T-helper 17 cell (primary cell): ENCODE data around the gene CTNND1. TPM values are rescaled to one million over a fixed set of nuclear protein-coding genes. Genes with fewer than 3 reads are reported as not detected.

Source experiments
- ATAC-seq: fragments of 150-1000 bp; cut with Tn5 transposase; 2 replicates; pipeline ENCODE4 v1.10.0; 2021; ENCODE audit warnings: mild to moderate bottlenecking, moderate library complexity
- DNase-seq, 3 donors: peaks; one replicate each; pipeline versions ENCODE4 v3.0.0 to v3.0.0-alpha.2; 2020 to 2021
- H3K9me3 ChIP-seq: one replicate; pipeline ENCODE4 v1.7.0; 2013; ENCODE audit warnings: low read length, mild to moderate bottlenecking; ENCODE audit not compliant: control insufficient read depth, poor library complexity, severe bottlenecking
- H3K27ac Mint-ChIP-seq: one replicate; pipeline ENCODE4 v1.8.0; 2022; ENCODE audit warnings: mild to moderate bottlenecking, moderate library complexity, mixed read lengths
- H3K27me3 Mint-ChIP-seq: one replicate; pipeline ENCODE4 v1.8.0; 2022; ENCODE audit warnings: mixed read lengths
- H3K36me3 Mint-ChIP-seq: one replicate; pipeline ENCODE4 v1.8.0; 2022; ENCODE audit warnings: low read depth, mixed read lengths
- H3K4me1 Mint-ChIP-seq: one replicate; pipeline ENCODE4 v1.8.0; 2022; ENCODE audit warnings: mild to moderate bottlenecking, mixed read lengths
- H3K4me3 Mint-ChIP-seq: one replicate; pipeline ENCODE4 v1.8.0; 2022; ENCODE audit warnings: mild to moderate bottlenecking, moderate library complexity, mixed read lengths
- total RNA-seq, 4 donors: library from RNA in 2 of 4; stranded (reverse) in 2 of 4; gene quantifications; one replicate each; pipeline ENCODE4 v1.2.3 and lab custom pipeline; 2022 to 2026

The CTNND1 gene
- total RNA-seq, 2 donors from 2014 or later = 9.9 to 14.1 TPM

DNA sequence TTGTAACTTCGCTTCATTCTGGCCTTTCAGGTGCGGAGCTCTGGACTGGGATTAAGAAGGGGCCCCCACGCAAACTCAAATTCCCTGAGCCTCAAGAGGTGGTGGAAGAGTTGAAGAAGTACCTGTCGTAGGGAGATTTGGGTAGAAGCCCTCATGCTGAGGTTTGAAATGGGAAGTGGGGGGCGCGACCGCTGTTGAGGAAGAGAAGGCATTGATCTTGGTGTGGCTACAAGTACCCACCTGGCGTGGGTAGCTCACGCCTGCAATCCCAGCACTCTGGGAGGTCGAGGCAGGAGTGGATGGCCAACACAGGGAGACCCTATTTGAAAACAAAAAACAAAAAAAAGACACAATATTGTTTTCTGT, 19.5 kb upstream of the CTNND1 start:
- Mint-ChIP-seq H3K27ac (peak overlapping the region; percentile 97), H3K4me1 (peaks cover 24% of the 10 kb centered on the region), H3K4me3 (peak overlapping the region; percentile 98), H3K27me3 (no peaks in the 10 kb centered on the region), H3K36me3 (no peaks in the 10 kb centered on the region)
- DNase-seq = no peak
- H3K9me3 ChIP-seq = no peaks in the 10 kb centered on the region
- ATAC-seq = no peak

DNA sequence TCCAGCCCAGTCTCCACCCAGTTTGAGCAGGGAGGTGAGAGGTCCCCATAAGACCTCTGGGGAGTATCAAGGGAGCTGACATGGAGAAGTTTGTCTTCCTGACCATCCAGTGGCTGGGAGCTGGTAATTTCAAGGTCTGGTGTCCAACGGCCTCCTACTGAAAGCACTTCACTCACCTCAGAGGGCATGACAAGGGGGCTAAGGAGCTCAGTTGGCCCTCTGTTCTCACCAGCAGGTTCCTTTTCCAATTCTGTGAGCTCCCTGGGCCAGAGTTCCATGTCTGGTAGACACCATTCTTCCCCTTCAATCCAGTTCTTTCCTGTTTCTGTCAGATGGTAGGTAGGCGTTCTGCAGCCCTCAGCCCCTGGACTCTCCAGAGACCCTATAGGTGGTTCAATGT, 17.2 kb upstream of the CTNND1 start:
- no peaks in the 10 kb centered on the region for H3K9me3 ChIP-seq
- no peak for DNase-seq
- H3K27ac Mint-ChIP-seq = peak overlapping the region; percentile 3
- ATAC-seq = no peak
- no peaks in the 10 kb centered on the region for H3K27me3 Mint-ChIP-seq
- H3K36me3 Mint-ChIP-seq = peaks cover 2% of the 10 kb centered on the region
- no peak overlapping the region for H3K4me3 Mint-ChIP-seq
- peaks cover 27% of the 10 kb centered on the region for H3K4me1 Mint-ChIP-seq

DNA sequence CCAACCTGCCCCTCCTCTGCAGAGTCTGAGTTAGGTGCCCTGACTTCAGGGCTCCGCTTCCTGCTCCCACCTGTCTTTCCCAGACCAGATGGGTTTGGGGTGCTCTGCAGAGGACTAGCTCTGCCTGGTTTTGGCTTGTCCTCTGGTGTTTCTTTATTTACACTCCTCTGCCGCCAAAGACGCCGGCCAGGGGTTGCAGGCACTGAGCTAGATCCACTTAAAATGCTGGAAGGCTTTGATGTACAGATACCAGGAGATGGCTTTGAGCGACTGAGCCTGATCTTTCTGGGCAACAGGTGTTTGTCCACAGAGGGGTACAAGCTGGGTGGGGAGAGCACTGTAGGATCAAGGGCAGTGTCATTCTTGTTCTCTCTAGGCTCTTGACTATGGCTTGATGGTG, 16.4 kb upstream of the CTNND1 start:
- Mint-ChIP-seq H3K27me3 (no peaks in the 10 kb centered on the region), H3K4me1 (peaks cover 24% of the 10 kb centered on the region), H3K4me3 (no peak overlapping the region), H3K27ac (no peak overlapping the region), H3K36me3 (peaks cover 2% of the 10 kb centered on the region)
- no peaks in the 10 kb centered on the region for H3K9me3 ChIP-seq
- DNase-seq (no peak), ATAC-seq (no peak)

DNA sequence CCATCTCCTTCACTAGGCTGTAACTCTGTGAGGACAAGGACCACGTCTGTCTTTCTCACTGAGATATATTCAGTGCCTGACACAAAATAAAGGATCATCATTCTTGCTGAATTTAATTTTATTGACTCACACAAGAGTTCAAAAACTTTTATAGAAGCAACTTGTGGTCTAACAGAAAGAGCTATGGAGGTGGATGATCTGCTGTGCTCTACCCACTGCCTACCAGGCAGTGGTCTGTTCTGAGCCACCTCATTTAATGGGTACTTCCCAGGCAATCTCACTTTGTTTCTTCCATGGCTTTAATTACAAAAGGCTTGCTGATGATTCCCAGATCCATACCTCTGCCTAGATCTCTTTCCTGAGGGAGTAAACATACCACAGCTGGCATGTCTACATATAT, 14.7 kb upstream of the CTNND1 start:
- ATAC-seq = no peak

DNA sequence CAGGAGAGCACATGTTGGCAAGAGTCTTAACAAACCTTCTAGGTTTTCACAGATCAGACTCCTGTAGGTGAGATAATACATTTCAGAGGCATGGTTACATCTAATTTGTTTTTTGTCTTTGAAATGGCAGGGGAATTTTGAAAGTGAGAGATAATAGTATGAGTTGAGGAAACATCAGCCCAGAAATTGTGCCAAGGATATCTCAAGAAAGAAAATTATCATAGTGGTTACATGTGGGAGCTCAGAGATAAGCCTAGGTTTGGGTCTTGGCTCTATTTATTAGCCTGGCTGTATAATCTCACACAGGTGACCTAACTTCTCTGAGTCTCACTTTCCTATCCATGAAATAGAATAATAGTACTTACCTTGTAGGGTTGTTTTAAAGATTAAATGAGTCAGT, 10.4 kb upstream of the CTNND1 start:
- DNase-seq (no peak), ATAC-seq (no peak)
- Mint-ChIP-seq H3K27ac (peak overlapping the region; percentile 27), H3K4me3 (no peak overlapping the region), H3K27me3 (no peaks in the 10 kb centered on the region), H3K36me3 (peaks cover 2% of the 10 kb centered on the region), H3K4me1 (peaks cover 12% of the 10 kb centered on the region)
- no peaks in the 10 kb centered on the region for H3K9me3 ChIP-seq

More for the DNA sequence above, 14.7 kb upstream of the CTNND1 start:
- no peak for DNase-seq
- H3K9me3 ChIP-seq = no peaks in the 10 kb centered on the region
- peak overlapping the region; percentile 66 for H3K27ac Mint-ChIP-seq
- no peaks in the 10 kb centered on the region for H3K27me3 Mint-ChIP-seq
- no peak overlapping the region for H3K4me3 Mint-ChIP-seq
- H3K36me3 Mint-ChIP-seq = peaks cover 2% of the 10 kb centered on the region
- H3K4me1 Mint-ChIP-seq = peaks cover 22% of the 10 kb centered on the region

DNA sequence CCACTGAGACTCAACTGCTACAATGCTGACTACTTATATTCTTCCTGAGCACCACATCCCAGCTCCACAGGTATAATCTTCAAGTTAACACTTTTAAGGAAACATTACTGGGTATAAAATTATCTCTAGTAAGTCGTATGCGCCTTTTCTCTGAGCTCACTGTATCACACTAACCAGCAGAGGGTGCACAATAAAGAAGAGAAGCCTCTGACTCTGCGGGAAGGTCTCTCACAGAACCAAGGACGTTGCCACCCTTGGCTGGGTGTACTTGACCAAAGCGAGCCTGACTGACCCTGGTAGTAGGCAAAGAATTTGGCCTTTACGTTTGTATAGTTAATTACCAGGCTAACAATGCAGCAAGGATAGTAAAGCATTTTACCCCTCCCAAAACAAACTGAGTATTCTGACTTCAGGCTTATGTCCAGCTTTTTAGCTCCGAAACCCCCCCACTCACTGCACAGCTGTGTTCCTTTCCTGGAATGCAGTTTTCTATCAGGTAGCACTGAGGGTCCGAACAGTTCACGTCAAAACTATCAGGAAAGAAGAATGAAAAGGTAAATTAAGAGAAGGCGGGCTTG, 9.8 kb upstream of the CTNND1 start, which contains the start of gene BTBD18:
Gene BTBD18 (minus strand): TSS at position 144 of the 578 bp plus-strand sequence. CDS start 631 bp downstream, outside the sequence.
- no peak within 1 kb of the TSS for H3K4me3 Mint-ChIP-seq
- peak; percentile 50 for ATAC-seq
- H3K27ac Mint-ChIP-seq = peak within 1 kb of the TSS; percentile 27
- H3K4me1 Mint-ChIP-seq = peaks cover 12% of the 10 kb centered on the region
- no peak for DNase-seq
- no peaks in the 10 kb centered on the region for H3K9me3 ChIP-seq
- H3K36me3 Mint-ChIP-seq = peaks cover 2% of the 10 kb centered on the region
- no peaks in the 10 kb centered on the region for H3K27me3 Mint-ChIP-seq

DNA sequence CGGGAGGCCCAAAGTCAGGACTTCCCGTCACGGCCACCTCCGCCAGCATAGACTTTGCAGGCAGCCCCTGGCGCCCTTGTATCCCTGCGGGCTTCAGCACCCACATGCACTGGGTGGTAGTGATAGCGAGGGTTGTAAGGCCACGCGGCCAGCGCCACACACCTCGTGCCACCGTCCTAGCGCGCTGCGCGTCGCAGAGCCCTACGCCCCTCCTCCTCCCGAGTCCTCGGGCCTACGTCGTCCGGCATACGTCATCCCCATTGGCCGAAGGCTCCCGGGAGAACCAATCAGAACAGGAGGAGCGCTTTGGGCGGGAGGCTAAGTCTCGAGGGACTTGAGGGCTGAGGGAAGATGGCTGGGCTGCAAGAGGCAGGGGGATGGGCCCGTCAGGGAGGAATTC, 8.6 kb upstream of the CTNND1 start:
- H3K36me3 Mint-ChIP-seq = peaks cover 2% of the 10 kb centered on the region
- DNase-seq = no peak
- H3K9me3 ChIP-seq = no peaks in the 10 kb centered on the region
- no peak overlapping the region for H3K27ac Mint-ChIP-seq
- no peaks in the 10 kb centered on the region for H3K27me3 Mint-ChIP-seq
- no peak overlapping the region for H3K4me3 Mint-ChIP-seq
- ATAC-seq = no peak
- peaks cover 12% of the 10 kb centered on the region for H3K4me1 Mint-ChIP-seq

DNA sequence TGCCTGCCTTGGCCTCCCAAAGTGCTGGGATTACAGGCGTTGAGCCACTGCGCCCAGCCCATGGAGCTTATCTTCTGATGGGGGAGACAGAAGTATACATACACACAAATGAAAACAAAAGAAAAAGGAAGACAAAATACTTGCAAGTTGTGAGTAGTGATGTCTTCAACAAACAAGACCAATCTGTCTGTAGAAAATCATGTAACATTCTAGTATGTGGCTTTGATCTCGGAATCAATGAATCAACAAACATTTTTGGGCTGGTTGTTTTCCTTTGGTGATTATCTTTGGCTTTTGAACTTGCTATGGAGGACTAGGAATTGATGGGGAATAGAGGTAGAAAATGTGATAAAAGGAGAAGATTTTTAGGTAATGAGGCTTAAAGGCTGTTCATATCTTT, 3.4 kb upstream of the CTNND1 start:
- DNase-seq = no peak
- Mint-ChIP-seq H3K4me3 (no peak overlapping the region), H3K4me1 (peaks cover 9% of the 10 kb centered on the region), H3K27me3 (no peaks in the 10 kb centered on the region), H3K36me3 (no peaks in the 10 kb centered on the region), H3K27ac (no peak overlapping the region)
- no peak for ATAC-seq
- H3K9me3 ChIP-seq = no peaks in the 10 kb centered on the region

DNA sequence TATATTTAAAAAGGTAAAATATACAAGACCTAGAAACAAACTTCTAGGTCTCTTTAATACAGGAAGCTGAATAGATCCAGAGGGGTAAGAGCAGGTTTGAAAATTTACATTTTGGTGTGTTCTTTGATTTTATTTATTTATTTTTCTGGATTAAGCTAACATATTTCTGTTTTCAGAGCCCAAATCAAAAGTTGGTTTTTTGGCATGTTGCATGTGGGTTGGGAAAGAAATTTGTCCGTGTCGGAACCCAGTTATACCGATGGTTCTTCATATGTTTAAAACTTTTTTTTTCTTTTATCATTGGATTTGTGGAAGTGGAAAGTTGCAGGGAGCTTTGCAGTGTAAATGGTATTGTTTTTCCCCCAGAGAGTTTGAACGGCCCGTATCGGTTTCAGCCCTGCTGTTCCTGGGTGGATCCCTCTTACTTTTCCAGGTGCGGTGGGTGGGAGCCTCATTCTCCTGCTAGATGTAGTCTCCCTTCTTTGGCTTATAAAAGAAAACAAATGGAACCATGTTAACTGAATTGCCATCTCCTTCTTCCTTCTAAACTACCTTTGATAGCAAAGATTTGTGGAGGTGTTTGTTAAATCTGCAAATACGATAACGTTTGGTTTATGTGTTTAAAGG, 746 bp downstream of the CTNND1 start:
- no peak for ATAC-seq
- Mint-ChIP-seq H3K27ac (no peak overlapping the region), H3K4me3 (peak overlapping the region; percentile 31), H3K27me3 (no peaks in the 10 kb centered on the region), H3K36me3 (no peaks in the 10 kb centered on the region), H3K4me1 (peaks cover 11% of the 10 kb centered on the region)
- no peaks in the 10 kb centered on the region for H3K9me3 ChIP-seq
- no peak for DNase-seq

DNA sequence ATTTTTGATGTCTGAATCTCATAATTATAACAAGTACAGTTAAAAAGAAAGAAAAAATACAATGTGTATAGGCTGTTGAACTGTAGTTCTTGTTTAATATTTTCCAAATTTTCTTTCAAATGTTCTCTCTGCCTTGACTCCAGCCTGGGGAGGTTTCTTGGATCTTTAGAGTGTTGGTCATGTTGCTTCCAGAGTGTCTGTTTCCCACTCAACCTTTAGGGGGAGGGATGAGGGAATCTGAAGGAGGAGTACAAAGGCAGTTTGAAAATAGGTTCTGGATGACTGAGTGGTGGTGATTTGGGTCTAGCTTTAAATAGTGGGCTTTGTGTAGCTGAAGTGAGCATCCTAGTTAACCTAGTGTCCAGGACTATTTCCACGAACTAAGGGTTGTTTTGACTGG, 2.0 kb downstream of the CTNND1 start:
- no peaks in the 10 kb centered on the region for H3K9me3 ChIP-seq
- no peak for ATAC-seq
- no peak overlapping the region for H3K27ac Mint-ChIP-seq
- no peaks in the 10 kb centered on the region for H3K27me3 Mint-ChIP-seq
- DNase-seq = no peak
- H3K4me1 Mint-ChIP-seq = peaks cover 7% of the 10 kb centered on the region
- no peaks in the 10 kb centered on the region for H3K36me3 Mint-ChIP-seq
- peak overlapping the region; percentile 25 for H3K4me3 Mint-ChIP-seq

DNA sequence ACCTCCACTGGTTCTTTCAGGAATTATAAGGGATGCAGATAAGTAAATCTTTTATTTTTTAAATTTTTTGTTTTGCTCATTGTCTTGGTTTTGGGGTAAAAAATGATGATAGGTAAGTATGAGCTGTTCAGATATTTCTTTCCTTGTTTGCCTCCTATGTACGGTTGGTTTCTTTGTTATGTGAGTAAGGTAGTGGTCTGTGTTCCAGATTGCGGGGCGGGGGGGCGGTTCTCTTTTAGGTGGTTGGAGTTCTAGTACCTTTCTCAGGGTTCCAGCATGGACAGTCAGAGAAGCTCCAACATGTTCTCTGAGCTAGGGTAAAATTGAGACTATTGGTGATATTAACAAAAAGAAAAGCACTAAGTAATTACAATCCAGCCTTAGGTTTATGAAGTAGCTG, 2.4 kb downstream of the CTNND1 start:
- no peak overlapping the region for H3K4me3 Mint-ChIP-seq

DNA sequence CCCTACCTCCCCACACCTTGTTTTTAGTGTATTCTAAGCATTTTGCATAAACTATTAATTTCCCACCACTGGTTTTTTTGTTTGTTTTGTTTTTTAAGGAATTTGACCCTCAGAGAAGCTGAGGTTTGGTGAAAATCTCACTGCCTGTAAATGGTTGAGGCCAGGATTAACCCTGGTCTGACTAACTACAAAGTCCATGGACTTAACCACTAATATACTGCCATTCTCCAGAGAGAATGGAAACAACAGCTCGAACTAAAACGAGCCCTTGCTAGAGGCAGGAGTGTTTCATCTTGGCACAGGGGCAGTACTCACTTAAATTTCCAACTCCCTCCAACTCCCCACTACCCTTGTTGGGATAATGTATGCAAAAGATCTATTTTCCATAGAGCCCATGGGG, 3.0 kb downstream of the CTNND1 start:
- H3K9me3 ChIP-seq = no peaks in the 10 kb centered on the region
- Mint-ChIP-seq H3K4me1 (peaks cover 10% of the 10 kb centered on the region), H3K27me3 (no peaks in the 10 kb centered on the region), H3K36me3 (peaks cover 3% of the 10 kb centered on the region), H3K27ac (no peak overlapping the region), H3K4me3 (no peak overlapping the region)
- no peak for DNase-seq
- ATAC-seq = no peak

More for the DNA sequence above, 2.4 kb downstream of the CTNND1 start:
- DNase-seq (no peak), ATAC-seq (no peak)
- Mint-ChIP-seq H3K27ac (no peak overlapping the region), H3K27me3 (no peaks in the 10 kb centered on the region), H3K36me3 (no peaks in the 10 kb centered on the region), H3K4me1 (peaks cover 7% of the 10 kb centered on the region)
- H3K9me3 ChIP-seq = no peaks in the 10 kb centered on the region

DNA sequence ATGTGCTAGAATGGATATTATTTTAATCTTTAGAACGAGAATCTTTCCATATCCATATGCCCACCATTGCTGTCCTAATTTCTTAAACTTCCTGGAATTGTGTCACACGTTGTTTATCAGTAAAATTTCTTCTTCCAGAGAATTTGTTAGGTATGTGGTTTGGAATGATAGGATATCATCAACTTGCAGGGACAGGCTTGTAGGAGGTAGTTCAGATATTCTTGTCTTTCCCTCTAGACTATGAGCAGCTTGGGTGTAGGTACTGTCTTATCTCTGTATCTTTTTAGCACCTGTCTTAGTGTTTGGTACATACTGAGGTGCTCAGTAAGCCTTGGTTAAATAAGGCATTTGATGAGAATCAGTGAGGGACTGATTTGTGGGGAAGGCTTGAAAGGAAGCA, 3.4 kb downstream of the CTNND1 start:
- H3K4me1 Mint-ChIP-seq = peaks cover 10% of the 10 kb centered on the region
- H3K4me3 Mint-ChIP-seq = no peak overlapping the region
- H3K36me3 Mint-ChIP-seq = peaks cover 3% of the 10 kb centered on the region
- no peak for DNase-seq
- H3K9me3 ChIP-seq = no peaks in the 10 kb centered on the region
- H3K27me3 Mint-ChIP-seq = no peaks in the 10 kb centered on the region
- H3K27ac Mint-ChIP-seq = no peak overlapping the region
- ATAC-seq = no peak

DNA sequence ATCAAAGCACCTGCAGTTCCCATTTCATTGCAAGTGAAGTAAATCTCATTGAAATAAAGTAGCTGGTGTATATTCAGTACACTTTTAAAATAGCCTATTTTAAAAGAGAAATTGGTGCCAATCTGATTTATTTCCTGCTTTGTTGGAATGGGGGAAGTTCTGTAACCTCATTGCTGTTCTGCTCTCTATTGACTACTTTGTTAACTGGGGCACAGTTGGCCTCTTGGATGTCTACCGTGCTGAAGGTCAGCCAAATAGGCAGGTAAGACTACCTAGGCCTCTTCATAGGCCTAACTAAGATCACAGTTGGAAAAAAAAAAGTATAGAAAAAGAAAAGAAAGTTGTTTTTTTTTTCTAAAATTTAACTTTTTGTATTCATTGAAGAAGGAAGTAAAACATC, 9.2 kb downstream of the CTNND1 start:
- Mint-ChIP-seq H3K27ac (no peak overlapping the region), H3K36me3 (peaks cover 5% of the 10 kb centered on the region), H3K4me3 (no peak overlapping the region), H3K27me3 (no peaks in the 10 kb centered on the region), H3K4me1 (peaks cover 13% of the 10 kb centered on the region)
- DNase-seq = no peak
- ATAC-seq = no peak
- H3K9me3 ChIP-seq = no peaks in the 10 kb centered on the region
